GM12892 (cell line): Measurements from ENCODE around the gene NOA1.
"Not testable (repeated sequence)": the region's sequence is repeated elsewhere in the genome, so short reads cannot be mapped to it uniquely, and the experiment has no call there.

Experiments
- DNase-seq: peaks from one replicate; pipeline ENCODE4 v3.0.0; 2011; ENCODE audit not compliant: insufficient read length
- FAIRE-seq: peaks from 2 replicates; lab custom pipeline; 2011; peaks lifted over from hg19 to GRCh38; lab: Jason Lieb, UNC
- POLR2A ChIP-seq: IDR thresholded peaks from 2 replicates; pipeline ENCODE4 v1.6.1; 2011; ENCODE audit warnings: low read depth, low read length, control low read depth
- POLR2AphosphoS5 ChIP-seq: IDR thresholded peaks from 2 replicates; pipeline ENCODE4 v1.6.1; 2011; ENCODE audit warnings: low read depth, low read length, control low read depth
- TAF1 ChIP-seq: IDR thresholded peaks from 2 replicates; pipeline ENCODE4 v1.6.1; 2011; ENCODE audit warnings: low read depth, mild to moderate bottlenecking, control low read depth, low read length, borderline replicate concordance

NOA1 gene

DNA sequence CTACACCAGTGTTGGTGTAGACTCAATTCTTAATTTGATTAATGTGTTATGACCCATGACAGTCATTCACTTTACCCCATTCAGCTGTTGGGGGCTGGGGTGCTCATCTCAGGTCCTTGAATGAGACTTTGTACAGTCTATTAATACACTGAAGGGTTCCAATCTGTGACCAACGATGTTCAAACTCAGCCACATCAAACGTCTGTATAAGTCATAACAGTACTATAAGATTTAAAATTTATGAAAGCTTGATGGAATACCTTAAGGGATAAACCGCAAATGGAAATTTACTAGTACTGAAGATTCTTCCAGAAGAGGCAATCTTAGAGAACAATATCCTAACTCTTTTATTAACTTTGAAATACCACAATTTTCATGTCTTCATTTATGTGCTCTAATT lies 36.0 kb downstream of the NOA1 start:
- TF ChIP-seq POLR2AphosphoS5 (no peak), TAF1 (no peak), POLR2A (no peak)
- no peak for FAIRE-seq
- DNase-seq, result no peak

DNA sequence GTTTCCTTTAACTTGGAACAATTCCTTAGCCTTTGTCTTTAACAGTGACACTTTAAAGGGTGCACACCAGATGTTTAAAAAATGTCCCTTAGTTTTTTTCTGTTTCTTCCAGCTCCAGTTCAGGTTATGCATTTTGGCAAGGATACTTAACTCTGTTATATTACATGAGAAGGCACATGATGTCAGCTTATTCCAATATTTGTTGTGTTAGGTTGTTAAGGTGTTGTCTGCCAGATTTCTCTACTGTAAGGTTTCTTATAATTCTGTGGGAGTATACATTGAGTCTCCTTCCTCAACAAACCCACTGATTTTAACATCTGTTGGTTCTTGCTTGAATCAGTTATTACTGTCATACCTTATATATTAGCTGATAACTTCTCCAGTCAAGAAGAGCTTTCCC lies 36.4 kb downstream of the NOA1 start:
- DNase-seq (no peak), FAIRE-seq (no peak)
- TF ChIP-seq POLR2A, result no peak
- no peak for TF ChIP-seq POLR2AphosphoS5
- no peak for TF ChIP-seq TAF1

DNA sequence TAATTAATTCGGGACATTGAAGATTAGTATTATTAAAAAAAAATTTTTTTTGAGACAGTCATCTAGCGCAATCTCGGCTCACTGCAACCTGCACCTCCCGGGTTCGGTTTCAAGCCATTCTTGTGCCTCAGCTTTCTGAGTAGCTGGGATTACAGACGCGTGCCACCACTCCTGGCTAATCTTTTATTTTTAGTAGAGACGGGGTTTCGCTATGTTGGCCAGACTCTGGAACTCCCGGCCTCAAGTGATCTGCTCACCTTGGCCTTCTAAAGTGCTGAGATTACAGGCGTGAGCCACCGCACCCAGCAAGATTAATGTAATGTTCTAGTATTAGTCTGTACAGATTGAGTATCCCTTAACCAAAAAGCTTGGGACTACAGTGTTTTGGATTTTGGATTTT lies 37.0 kb downstream of the NOA1 start:
- FAIRE-seq (no peak), DNase-seq (no peak)
- TF ChIP-seq POLR2A (no peak), POLR2AphosphoS5 (no peak), TAF1 (no peak)

DNA sequence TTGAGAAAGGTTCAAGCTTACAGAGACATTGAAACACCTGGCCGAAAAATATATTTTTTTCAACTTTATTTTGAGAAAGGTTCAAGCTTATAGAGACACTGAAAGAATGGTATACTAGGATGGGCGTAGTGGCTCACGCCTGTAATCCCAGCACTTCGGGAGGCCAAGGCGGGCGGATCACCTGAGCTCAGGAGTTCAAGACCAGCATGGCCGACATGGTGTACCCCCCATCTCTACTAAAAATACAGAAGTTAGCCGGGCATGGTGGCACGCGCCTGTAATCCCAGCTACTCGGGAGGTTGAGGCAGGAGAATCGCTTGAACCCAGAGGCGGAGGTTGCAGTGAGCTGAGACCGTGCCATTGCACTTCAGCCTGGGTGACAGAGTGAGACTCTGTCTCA lies 37.6 kb downstream of the NOA1 start:
- not testable (repeated sequence) for FAIRE-seq, DNase-seq

DNA sequence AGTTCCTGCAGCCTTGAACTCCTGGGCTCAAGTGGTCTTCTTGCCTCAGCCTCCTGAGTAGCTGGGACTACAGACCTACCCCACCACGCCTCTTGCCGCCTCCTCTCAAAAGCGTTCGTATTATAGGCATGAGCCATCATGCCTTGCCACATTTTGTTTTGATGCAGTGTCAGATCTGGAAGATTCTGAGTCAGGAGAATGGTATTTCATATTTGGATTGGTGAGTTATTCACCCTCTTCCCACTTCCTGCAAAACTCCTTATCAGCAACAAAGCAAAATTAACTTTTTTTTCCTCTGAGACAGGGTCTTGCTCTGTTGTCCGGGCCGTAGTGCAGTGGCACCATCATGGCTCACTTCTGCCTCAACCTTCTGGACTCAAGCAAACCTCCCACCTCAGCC lies 40.1 kb downstream of the NOA1 start:
- TF ChIP-seq POLR2A, result no peak
- no peak for DNase-seq
- no peak for FAIRE-seq

DNA sequence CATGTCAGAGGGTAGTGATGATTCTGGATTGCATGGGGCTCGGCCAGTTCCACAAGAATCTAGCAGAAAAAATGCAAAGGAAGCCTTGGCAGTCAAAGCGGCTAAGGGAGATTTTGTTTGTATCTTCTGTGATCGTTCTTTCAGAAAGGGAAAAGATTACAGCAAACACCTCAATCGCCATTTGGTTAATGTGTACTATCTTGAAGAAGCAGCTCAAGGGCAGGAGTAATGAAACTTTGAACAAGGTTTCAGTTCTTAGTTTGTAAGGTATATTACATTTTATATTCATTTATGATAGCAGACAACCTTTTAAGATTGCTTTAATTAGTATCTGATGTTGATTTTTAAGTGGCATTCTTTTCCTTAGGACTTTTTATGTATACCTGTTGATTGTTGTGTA lies 45.5 kb downstream of the NOA1 start:
- DNase-seq, result no peak
- FAIRE-seq, result no peak
- TF ChIP-seq TAF1 (no peak), POLR2A (no peak), POLR2AphosphoS5 (no peak)

DNA sequence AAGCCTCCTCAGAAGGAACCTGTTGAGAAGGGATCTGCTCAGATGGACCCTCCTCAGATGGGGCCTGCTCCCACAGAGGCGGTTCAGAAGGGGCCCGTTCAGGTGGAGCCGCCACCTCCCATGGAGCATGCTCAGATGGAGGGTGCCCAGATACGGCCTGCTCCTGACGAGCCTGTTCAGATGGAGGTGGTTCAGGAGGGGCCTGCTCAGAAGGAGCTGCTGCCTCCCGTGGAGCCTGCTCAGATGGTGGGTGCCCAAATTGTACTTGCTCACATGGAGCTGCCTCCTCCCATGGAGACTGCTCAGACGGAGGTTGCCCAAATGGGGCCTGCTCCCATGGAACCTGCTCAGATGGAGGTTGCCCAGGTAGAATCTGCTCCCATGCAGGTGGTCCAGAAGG lies 46.8 kb downstream of the NOA1 start:
- no peak for DNase-seq
- FAIRE-seq, result no peak
- TF ChIP-seq TAF1 (no peak), POLR2AphosphoS5 (no peak), POLR2A (no peak)

DNA sequence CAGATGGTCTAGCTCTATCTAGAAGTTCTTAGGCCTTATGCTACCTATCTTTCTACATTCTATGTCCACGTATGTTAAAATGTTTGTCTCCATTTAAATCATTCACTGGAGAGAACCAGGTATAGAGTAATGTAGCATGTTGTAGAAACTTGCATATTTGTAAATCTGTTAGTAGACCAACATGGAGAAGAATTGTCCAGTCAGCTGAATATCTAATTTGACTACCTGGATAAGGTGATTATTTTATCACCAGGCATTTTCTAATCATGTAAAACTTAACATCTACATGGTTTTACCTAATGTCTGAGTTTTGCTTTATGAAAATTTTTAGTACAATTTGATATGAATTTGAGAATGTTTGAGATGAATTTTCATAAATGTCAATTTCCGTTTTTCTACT lies 50.2 kb downstream of the NOA1 start:
- TF ChIP-seq POLR2A (no peak), POLR2AphosphoS5 (no peak), TAF1 (no peak)
- no peak for FAIRE-seq
- no peak for DNase-seq

DNA sequence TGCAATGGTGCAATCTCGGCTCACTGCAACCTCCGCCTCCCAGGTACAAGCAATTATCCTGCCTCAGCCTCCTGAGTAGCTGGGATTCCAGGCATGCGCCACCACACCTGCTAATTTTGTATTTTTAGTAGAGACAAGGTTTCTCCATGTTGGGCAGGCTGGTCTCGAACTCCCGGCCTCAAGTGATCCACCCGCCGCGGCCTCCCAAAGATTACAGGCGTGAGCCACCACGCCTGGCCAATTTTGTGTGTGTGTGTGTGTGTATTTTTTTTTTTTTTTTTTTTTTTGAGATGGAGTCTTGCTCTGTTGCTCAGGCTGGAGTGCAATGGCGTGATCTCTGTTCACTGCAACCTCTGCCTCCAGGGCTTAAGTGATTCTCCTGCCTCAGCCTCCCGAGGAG lies 62.4 kb downstream of the NOA1 start:
- DNase-seq, FAIRE-seq: not testable (repeated sequence)

DNA sequence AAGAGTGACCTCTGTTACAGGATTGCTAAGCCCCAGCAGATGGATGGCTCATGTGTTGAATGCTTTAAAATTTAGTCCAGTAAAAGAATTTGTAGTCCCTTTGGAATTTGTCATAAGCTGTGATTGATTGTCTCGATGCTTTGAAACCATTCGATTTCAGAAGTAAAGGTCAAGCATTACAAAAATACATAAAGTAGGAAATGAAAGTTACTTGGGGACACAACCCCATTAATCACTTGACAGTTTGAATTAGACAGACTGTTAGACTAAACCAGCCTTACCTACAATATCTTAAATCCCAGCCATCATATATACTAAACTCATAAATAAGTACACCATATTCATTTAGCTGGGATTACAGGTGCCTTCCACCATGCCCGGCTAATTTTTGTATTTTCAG lies 63.1 kb downstream of the NOA1 start:
- no peak for FAIRE-seq
- no peak for DNase-seq
- no peak for TF ChIP-seq POLR2AphosphoS5
- TF ChIP-seq POLR2A, result no peak
- TF ChIP-seq TAF1, result no peak
